ENCODE results near the gene CDRT15L2. TPM values are rescaled to one million over a fixed set of nuclear protein-coding genes. Genes with fewer than 3 reads are reported as not detected.
"Not testable (repeated sequence)": the region's sequence is repeated elsewhere in the genome, so short reads cannot be mapped to it uniquely, and the experiment has no call there.

CDRT15L2 gene
- polyA plus RNA-seq, 1 experiment: not detected

DNA sequence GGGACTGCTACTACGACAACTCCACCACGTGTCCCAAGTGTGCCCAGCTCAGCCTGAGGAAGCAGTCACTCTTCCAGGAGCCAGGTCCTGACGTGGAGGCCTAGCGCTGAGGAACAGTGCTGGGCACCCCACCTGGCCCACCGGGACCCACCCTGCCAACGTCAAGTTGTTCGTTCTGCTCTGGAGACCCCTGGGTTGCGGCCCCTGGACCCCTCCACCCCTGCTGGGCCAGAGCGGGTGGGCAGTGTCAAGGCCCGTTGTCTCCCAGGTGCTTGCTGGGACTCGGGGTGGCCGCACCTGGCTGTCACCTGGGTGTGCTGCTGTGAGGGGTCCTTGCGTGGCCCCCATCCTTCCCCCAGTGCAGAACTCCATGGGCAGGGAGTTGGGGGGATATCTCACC is 34.4 kb downstream of the CDRT15L2 start:
- TF ChIP-seq, protein P1, sequence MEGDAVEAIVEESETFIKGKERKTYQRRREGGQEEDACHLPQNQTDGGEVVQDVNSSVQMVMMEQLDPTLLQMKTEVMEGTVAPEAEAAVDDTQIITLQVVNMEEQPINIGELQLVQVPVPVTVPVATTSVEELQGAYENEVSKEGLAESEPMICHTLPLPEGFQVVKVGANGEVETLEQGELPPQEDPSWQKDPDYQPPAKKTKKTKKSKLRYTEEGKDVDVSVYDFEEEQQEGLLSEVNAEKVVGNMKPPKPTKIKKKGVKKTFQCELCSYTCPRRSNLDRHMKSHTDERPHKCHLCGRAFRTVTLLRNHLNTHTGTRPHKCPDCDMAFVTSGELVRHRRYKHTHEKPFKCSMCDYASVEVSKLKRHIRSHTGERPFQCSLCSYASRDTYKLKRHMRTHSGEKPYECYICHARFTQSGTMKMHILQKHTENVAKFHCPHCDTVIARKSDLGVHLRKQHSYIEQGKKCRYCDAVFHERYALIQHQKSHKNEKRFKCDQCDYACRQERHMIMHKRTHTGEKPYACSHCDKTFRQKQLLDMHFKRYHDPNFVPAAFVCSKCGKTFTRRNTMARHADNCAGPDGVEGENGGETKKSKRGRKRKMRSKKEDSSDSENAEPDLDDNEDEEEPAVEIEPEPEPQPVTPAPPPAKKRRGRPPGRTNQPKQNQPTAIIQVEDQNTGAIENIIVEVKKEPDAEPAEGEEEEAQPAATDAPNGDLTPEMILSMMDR (IDR thresholded peaks at IDR 0.05; ENCODE audit: insufficient read depth, low read depth, low read length): no peak
- POLR2A ChIA-PET: no interaction called here
- Histone ChIP-seq H3K36me3 (ENCODE audit: control insufficient read depth, insufficient read depth, low read length) (no peaks in the 10 kb centered on the region), H3K27me3 (ENCODE audit: control insufficient read depth, insufficient read depth, low read length) (no peaks in the 10 kb centered on the region), H3K4me3 (ENCODE audit: low read depth, low read length) (no peak overlapping the region)
- CTCF ChIA-PET: no interaction called here
- DNase-seq (ENCODE audit: low read depth): no peak

DNA sequence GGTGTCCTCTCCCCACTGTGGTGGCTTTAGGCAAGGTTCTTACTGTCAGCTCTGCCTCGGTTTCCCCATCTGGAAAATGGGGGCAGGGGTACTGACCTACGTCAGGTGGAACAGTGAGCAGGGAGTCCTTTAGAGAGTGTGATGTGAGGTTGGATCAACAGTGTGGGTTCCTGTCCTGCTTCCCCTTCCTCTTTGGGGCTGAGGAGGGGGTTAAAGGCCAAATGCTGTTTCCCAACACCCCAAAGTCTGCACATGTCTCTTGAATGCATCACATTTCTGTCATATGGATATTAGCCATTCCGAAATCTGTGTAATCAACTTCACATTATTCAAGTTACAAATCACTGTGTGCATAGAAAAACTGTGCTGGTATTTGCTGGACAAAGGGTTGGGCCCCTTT is 35.9 kb downstream of the CDRT15L2 start:
- POLR2A ChIA-PET: not testable (repeated sequence)

More for the DNA sequence above, 35.9 kb downstream of the CDRT15L2 start:
- DNase-seq (ENCODE audit: low read depth); H3K4me3 ChIP-seq (ENCODE audit: low read depth, low read length); H3K36me3 ChIP-seq (ENCODE audit: control insufficient read depth, insufficient read depth, low read length); CTCF ChIA-PET; H3K27me3 ChIP-seq (ENCODE audit: control insufficient read depth, insufficient read depth, low read length): not testable (repeated sequence)

Small RNA genes lying within 50 kb of the gene (small RNA-seq; reads per million reads assigned to genes)
- gene AC015818.1 (ENCODE audit: insufficient read length, low read depth, low replicate concordance) (not detected), gene AC087499.1 (ENCODE audit: insufficient read length, low read depth, low replicate concordance) (not detected), gene AC087499.3 (ENCODE audit: insufficient read length, low read depth, low replicate concordance) (not detected)

Other genes with a start within 250 kb of the CDRT15L2 start
- not detected in 2 replicates for gene LGALS9B, start 112.2 kb upstream of the CDRT15L2 start, polyA plus RNA-seq (2011; rRNA removed)

All from BJ (cell line).